GM18505 (cell line): ENCODE measurements around the gene RELL1.

ENCODE experiments used
- ATAC-seq: cut with Tn5 transposase; IDR thresholded peaks from one replicate; pipeline ENCODE4 v1.9.1; 2021; ENCODE audit not compliant: unreplicated experiment
- POLR2A ChIP-seq: IDR thresholded peaks from 4 replicates; pipeline ENCODE4 v1.6.1; 2011; ENCODE audit warnings: borderline replicate concordance; ENCODE audit not compliant: insufficient read depth, insufficient read length; ENCODE audit errors: extremely low read depth

RELL1 gene

GRCh38 chr4:37686373-37687193 lies at the start of gene RELL1:
Gene RELL1 (minus strand): TSS chr4:37686376. CDS start chr4:37686287, 89 bp downstream.
- ATAC-seq, result peak; percentile 83
- no peak for TF ChIP-seq POLR2A

GRCh38 chr4:37735578-37735977 lies 49.4 kb upstream of the RELL1 start:
- no peak for TF ChIP-seq POLR2A
- no peak for ATAC-seq

GRCh38 chr4:37734989-37735388 lies 48.8 kb upstream of the RELL1 start:
- TF ChIP-seq POLR2A, result no peak
- no peak for ATAC-seq

- ATAC-seq, result no peak
These were observed 47.2 kb upstream of the RELL1 start for GRCh38 chr4:37733240-37733867.

GRCh38 chr4:37732526-37733186 lies 46.5 kb upstream of the RELL1 start:
- no peak for TF ChIP-seq POLR2A
- peak; percentile 88 for ATAC-seq

More at GRCh38 chr4:37733240-37733867, 47.2 kb upstream of the RELL1 start:
- TF ChIP-seq POLR2A, result no peak

GRCh38 chr4:37729649-37730004 lies 43.5 kb upstream of the RELL1 start:
- TF ChIP-seq POLR2A, result no peak

GRCh38 chr4:37728064-37728463 lies 41.9 kb upstream of the RELL1 start:
- ATAC-seq, result no peak
- TF ChIP-seq POLR2A, result no peak

More at GRCh38 chr4:37729649-37730004, 43.5 kb upstream of the RELL1 start:
- no peak for ATAC-seq

GRCh38 chr4:37727635-37728034 lies 41.5 kb upstream of the RELL1 start:
- ATAC-seq, result no peak
- no peak for TF ChIP-seq POLR2A

GRCh38 chr4:37726666-37727065 lies 40.5 kb upstream of the RELL1 start:
- no peak for TF ChIP-seq POLR2A
- ATAC-seq, result no peak

- TF ChIP-seq POLR2A, result no peak
- peak; percentile 60 for ATAC-seq
These were observed 39.5 kb upstream of the RELL1 start for GRCh38 chr4:37725718-37726117.

GRCh38 chr4:37723067-37723466 lies 36.9 kb upstream of the RELL1 start:
- no peak for ATAC-seq
- TF ChIP-seq POLR2A, result no peak

- ATAC-seq, result no peak
- no peak for TF ChIP-seq POLR2A
These were observed 35.9 kb upstream of the RELL1 start for GRCh38 chr4:37721995-37722638.

GRCh38 chr4:37719021-37719420 lies 32.8 kb upstream of the RELL1 start:
- TF ChIP-seq POLR2A, result no peak
- no peak for ATAC-seq
